ENCODE measurements around the gene ZNF593.
A peak's percentile ranks its signal among the peaks of the same experiment; 100 is the strongest.

The ZNF593 gene

DNA sequence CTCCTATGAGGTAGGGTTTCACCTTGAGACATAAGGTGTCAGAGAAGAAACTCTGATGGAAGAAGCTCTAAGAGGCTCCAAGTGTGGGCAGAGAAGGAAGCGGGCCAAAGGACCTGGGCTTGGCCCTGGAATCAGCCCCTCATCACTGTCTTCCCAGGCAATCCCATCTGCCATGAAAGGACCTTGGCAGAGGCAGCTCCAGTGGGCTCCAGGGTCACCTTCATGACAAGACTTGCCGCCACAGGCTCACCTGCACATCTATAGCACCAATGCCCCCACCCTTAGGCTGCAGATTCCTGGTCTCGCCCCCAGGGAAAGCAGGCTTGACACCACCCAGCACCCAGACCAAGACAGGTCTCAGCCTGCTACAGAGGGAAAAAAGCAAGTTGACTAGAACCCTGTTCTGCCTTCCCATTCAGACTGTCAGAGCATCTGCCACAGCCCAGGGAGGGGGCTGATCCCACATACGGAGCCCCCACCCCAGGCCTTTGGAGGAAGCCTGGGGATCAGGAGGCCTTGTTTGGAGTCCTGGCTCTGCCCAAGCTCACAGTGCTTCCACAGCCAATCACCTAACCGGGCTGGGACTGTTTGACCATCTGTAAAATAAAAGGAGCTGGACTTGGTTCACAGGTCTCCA lies 11.3 kb upstream of the ZNF593 start:
- no peak for DNase-seq (ENCODE audit: low spot score)
- CTCF ChIA-PET: interaction anchor here (1.3 kb wide), 1 partner anchor 13 kb away, joined by 6 read pairs; no protein-coding TSS in a partner anchor
- POLR2A ChIA-PET (ENCODE audit: low non-redundant PET): no interaction called here
- no peak overlapping the region for H3K27ac ChIP-seq
- TF ChIP-seq, protein P1, sequence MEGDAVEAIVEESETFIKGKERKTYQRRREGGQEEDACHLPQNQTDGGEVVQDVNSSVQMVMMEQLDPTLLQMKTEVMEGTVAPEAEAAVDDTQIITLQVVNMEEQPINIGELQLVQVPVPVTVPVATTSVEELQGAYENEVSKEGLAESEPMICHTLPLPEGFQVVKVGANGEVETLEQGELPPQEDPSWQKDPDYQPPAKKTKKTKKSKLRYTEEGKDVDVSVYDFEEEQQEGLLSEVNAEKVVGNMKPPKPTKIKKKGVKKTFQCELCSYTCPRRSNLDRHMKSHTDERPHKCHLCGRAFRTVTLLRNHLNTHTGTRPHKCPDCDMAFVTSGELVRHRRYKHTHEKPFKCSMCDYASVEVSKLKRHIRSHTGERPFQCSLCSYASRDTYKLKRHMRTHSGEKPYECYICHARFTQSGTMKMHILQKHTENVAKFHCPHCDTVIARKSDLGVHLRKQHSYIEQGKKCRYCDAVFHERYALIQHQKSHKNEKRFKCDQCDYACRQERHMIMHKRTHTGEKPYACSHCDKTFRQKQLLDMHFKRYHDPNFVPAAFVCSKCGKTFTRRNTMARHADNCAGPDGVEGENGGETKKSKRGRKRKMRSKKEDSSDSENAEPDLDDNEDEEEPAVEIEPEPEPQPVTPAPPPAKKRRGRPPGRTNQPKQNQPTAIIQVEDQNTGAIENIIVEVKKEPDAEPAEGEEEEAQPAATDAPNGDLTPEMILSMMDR (conservative IDR thresholded peaks at IDR 0.05; ENCODE audit: low read depth): no peak

DNA sequence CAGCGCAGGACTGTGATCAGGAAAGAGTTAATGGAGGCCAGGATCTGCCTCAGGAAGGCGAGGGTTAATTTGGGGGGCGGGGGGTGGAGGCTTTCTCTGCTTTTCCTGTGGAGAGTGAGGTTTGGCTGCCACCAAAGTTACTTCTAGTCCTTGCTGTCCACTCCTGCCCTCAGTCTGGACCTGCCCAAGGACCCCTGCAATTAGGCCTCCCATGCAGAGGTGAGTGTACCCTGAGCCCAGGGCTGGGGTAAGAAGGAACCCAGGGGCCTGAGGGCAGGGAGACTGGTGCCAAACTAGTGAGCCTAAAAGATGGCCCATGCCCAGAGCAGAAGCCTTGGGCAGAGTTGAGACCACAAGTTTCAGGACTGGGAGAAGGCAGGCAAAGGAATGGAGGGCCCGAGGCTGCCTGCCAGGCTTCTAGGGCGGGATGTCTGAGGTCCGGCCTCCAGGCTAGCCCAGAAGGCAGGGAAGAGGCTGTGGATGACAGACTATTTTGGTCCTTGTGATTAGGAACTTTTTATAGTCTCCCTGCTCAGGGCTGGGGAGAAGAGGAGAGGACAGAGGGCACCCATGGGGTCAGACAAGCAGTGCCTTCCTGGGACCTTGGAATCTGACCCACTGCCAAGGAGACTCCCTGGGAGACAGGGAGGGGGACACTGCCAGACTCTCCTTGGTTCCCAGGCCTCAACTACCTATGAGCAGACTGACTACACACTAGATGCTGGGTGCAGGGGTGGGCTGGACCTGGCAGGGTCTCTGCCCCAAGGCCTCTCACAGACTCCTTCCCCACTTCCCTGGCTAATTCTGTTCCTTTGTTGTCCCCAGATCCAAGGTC lies 10.6 kb upstream of the ZNF593 start, which contains the start of gene FAM110D:
FAM110D (plus strand) TSS at position 172 of the 835 bp plus-strand sequence. CDS start 2,213 bp downstream, outside the sequence.
- DNase-seq (ENCODE audit: low spot score): no peak
- ChIA-PET POLR2A (ENCODE audit: low non-redundant PET) (no interaction called here), CTCF (no interaction called here)
- peak within 1 kb of the TSS; percentile 17 for H3K27ac ChIP-seq
- TF ChIP-seq, protein P1 (conservative IDR thresholded peaks at IDR 0.05; ENCODE audit: low read depth): no peak

DNA sequence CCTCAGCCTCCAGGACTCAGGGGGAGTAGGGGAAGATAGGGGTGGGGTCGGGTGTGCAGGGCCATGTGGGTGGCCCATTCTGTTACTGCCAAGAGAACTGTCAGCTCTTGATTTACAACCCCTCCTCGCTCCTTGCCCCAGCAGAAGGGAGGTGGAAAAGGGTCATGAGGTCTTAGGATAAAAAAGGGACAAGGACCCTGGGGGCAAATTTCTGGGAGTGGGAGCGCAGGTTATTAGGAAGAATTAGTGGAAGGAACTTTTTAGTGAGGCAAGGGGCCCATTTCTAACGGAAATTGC lies 10.0 kb upstream of the ZNF593 start:
- POLR2A ChIA-PET (ENCODE audit: low non-redundant PET): no interaction called here
- CTCF ChIA-PET: no interaction called here
- DNase-seq (ENCODE audit: low spot score): no peak
- H3K27ac ChIP-seq: no peak overlapping the region
- TF ChIP-seq, protein P1 (conservative IDR thresholded peaks at IDR 0.05; ENCODE audit: low read depth): no peak

DNA sequence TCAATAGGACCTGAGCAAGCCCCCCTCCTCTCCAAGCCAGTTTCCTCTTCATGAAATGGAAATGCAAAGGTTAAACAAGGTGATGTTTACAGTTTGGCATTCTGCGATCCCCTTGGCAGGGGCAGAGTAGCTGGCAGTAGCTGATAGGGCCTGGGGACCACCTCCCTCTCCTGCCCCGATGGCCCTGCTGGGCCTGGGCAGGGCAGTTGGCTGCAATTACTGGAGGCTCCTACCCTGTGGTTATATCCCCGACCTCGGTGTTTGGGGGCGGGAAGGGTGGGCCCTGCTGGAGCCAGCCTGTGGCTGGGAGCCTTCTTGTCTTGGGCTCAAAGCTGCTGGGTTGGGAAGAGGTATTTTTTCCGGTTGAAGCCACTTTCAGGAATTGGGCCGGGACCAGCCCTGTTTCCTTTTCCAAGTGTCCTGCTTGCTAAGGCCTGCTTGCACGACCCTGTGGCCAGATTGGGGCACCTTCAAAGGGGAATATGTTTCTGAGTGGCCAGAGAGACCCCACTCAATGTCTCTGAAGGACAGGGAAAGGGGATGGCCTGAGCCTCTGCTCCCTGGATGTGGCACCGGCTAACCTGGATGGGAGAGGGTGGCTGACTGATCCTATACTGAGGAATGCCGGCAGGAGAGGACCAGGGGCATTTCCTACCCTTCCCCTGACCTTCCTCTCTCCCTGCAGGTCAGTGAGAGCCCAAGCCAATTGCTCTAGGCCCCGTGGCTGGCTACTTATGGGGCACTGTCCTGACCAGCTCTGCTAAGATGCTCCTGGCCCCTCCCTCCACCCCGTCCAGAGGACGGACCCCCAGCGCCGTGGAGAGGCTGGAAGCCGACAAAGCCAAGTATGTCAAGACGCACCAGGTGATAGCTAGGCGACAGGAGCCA lies 8.9 kb upstream of the ZNF593 start:
- TF ChIP-seq, protein P1 (conservative IDR thresholded peaks at IDR 0.05; ENCODE audit: low read depth): no peak
- H3K27ac ChIP-seq: no peak overlapping the region
- ChIA-PET CTCF (interaction anchor here (0.6 to 2.2 kb wide), 2 partner anchors 9 to 213 kb away, joined by 4 to 6 read pairs; partner anchors contain the start of gene ZNF593), POLR2A (ENCODE audit: low non-redundant PET) (no interaction called here)
- no peak for DNase-seq (ENCODE audit: low spot score)

DNA sequence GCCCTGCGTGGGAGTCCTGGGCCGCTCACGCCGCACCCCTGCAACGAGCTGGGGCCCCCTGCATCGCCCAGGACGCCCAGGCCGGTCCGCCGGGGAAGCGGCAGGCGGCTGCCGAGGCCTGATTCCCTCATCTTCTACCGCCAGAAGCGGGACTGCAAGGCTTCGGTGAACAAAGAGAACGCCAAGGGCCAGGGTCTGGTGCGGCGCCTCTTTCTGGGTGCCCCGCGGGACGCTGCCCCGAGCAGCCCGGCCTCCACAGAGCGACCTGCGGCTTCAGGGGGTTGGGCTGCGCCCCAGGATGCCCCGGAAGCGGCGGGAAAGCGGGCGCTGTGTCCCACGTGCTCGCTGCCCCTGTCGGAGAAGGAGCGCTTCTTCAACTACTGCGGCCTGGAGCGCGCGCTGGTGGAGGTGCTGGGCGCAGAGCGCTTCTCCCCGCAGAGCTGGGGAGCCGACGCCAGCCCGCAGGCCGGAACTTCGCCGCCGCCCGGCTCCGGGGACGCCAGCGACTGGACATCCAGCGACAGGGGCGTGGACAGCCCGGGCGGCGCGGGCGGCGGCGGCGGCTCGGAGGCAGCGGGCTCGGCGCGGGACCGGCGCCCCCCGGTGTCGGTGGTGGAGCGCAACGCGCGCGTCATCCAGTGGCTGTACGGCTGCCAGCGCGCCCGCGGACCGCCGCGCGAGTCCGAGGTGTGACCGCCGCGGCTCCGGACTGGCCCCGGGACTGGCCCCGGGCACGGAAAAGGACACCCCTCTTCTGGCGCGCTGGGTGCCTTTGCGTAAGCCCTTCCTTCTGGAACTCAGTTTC lies 8.1 kb upstream of the ZNF593 start:
- ChIA-PET POLR2A (ENCODE audit: low non-redundant PET) (no interaction called here), CTCF (interaction anchor here (0.6 to 2.2 kb wide), 2 partner anchors 8 to 212 kb away, joined by 4 to 6 read pairs; partner anchors contain the start of gene ZNF593)
- TF ChIP-seq, protein P1 (conservative IDR thresholded peaks at IDR 0.05; ENCODE audit: low read depth): peak; percentile 42
- H3K27ac ChIP-seq: peak overlapping the region; percentile 24; the same call in 1 of the 2 replicates
- peak; percentile 27 for DNase-seq (ENCODE audit: low spot score)

Measured in RWPE1 (cell line).